Body of pancreas (tissue), 4 donors: ENCODE results near the gene TLCD2.

Experiments used
- POLR2A ChIP-seq, 3 donors: fragments of 450-650 bp; IDR thresholded peaks; one replicate each; pipeline ENCODE4 v1.6.1; 2016; ENCODE audit warnings: antibody characterized with exemption in 3 of 3, mild to moderate bottlenecking in 2 of 3
- TF ChIP-seq, protein P1 (sequence below), 7 experiments: fragments of 450-650 bp in 4 of 7; fragments of 200-600 bp in 3 of 7; sonication (generic) in 3 of 7; IDR thresholded peaks; one replicate each; pipeline ENCODE4 v1.5.1; 2016 to 2019; ENCODE audit warnings: antibody characterized with exemption in 7 of 7

DNA sequence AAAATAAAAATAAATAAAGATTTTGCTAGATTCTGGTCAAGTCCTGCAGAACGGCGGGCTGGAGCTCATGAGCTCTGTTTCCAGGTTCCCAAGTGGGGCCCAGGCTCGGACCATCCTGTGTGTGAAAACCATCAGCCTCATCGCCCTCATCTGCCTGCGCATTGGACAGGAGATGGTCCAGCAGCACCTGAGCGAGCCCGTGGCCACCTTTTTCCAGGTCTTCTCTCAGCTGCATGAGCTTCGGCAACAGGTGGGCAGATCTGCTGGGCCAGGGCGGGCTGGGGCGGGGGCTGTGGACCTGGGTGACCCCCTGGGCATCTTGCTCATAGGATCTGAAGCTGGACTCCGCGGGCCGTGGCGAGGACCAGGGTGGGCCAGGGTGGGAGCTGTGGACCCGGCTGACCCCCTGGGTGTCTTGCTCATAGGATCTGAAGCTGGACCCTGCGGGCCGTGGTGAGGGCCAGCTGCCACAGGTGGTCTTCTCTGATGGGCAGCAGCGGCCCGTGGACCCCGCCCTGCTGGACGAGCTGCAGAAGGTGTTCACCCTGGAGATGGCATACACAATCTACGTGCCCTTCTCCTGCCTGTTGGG is 22.2 kb upstream of the TLCD2 start:
- TF ChIP-seq, protein P1, sequence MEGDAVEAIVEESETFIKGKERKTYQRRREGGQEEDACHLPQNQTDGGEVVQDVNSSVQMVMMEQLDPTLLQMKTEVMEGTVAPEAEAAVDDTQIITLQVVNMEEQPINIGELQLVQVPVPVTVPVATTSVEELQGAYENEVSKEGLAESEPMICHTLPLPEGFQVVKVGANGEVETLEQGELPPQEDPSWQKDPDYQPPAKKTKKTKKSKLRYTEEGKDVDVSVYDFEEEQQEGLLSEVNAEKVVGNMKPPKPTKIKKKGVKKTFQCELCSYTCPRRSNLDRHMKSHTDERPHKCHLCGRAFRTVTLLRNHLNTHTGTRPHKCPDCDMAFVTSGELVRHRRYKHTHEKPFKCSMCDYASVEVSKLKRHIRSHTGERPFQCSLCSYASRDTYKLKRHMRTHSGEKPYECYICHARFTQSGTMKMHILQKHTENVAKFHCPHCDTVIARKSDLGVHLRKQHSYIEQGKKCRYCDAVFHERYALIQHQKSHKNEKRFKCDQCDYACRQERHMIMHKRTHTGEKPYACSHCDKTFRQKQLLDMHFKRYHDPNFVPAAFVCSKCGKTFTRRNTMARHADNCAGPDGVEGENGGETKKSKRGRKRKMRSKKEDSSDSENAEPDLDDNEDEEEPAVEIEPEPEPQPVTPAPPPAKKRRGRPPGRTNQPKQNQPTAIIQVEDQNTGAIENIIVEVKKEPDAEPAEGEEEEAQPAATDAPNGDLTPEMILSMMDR (IDR thresholded peaks at IDR 0.05) = no peak
- no peak for TF ChIP-seq POLR2A (IDR thresholded peaks at IDR 0.05)
